ENCODE measurements around the gene FAM136A.

The FAM136A gene

GRCh38 chr2:70340075-70340474 is 38.2 kb upstream of the FAM136A start:
- no peak overlapping the region for H3K27ac ChIP-seq
- no peak for TF ChIP-seq ZFX (IDR thresholded peaks at IDR 0.05; ENCODE audit: borderline replicate concordance)
- no peak for TF ChIP-seq CTCF (IDR thresholded peaks at IDR 0.05)

- no peak overlapping the region for H3K27ac ChIP-seq
- no peak for TF ChIP-seq ZFX (IDR thresholded peaks at IDR 0.05; ENCODE audit: borderline replicate concordance)
- TF ChIP-seq CTCF (IDR thresholded peaks at IDR 0.05), result no peak
These were observed 34.7 kb upstream of the FAM136A start for GRCh38 chr2:70336552-70336951.

- no peak overlapping the region for H3K27ac ChIP-seq
- no peak for TF ChIP-seq CTCF (IDR thresholded peaks at IDR 0.05)
- no peak for TF ChIP-seq ZFX (IDR thresholded peaks at IDR 0.05; ENCODE audit: borderline replicate concordance)
These were observed 29.1 kb upstream of the FAM136A start for GRCh38 chr2:70331012-70331411.

GRCh38 chr2:70330476-70330875 is 28.6 kb upstream of the FAM136A start:
- TF ChIP-seq CTCF (IDR thresholded peaks at IDR 0.05), result no peak
- TF ChIP-seq ZFX (IDR thresholded peaks at IDR 0.05; ENCODE audit: borderline replicate concordance), result no peak
- no peak overlapping the region for H3K27ac ChIP-seq

- TF ChIP-seq ZFX (IDR thresholded peaks at IDR 0.05; ENCODE audit: borderline replicate concordance) (no peak), CTCF (IDR thresholded peaks at IDR 0.05) (no peak)
- no peak overlapping the region for H3K27ac ChIP-seq
These were observed 27.2 kb upstream of the FAM136A start for GRCh38 chr2:70328921-70329561.

GRCh38 chr2:70325875-70326274 is 24.0 kb upstream of the FAM136A start:
- H3K27ac ChIP-seq, result no peak overlapping the region
- TF ChIP-seq ZFX (IDR thresholded peaks at IDR 0.05; ENCODE audit: borderline replicate concordance) (no peak), CTCF (IDR thresholded peaks at IDR 0.05) (no peak)

GRCh38 chr2:70322518-70322917 is 20.7 kb upstream of the FAM136A start:
- no peak overlapping the region for H3K27ac ChIP-seq
- TF ChIP-seq CTCF (IDR thresholded peaks at IDR 0.05), result no peak
- TF ChIP-seq ZFX (IDR thresholded peaks at IDR 0.05; ENCODE audit: borderline replicate concordance), result no peak

All from 22Rv1 (cell line).